ENCODE data around the gene TMC4. TPM values are rescaled to one million over a fixed set of nuclear protein-coding genes. Genes with fewer than 3 reads are reported as not detected.

The TMC4 gene
- total and polyA plus RNA-seq, 8 donors, result 29.1 to 74.0 (median 35.7) TPM

DNA sequence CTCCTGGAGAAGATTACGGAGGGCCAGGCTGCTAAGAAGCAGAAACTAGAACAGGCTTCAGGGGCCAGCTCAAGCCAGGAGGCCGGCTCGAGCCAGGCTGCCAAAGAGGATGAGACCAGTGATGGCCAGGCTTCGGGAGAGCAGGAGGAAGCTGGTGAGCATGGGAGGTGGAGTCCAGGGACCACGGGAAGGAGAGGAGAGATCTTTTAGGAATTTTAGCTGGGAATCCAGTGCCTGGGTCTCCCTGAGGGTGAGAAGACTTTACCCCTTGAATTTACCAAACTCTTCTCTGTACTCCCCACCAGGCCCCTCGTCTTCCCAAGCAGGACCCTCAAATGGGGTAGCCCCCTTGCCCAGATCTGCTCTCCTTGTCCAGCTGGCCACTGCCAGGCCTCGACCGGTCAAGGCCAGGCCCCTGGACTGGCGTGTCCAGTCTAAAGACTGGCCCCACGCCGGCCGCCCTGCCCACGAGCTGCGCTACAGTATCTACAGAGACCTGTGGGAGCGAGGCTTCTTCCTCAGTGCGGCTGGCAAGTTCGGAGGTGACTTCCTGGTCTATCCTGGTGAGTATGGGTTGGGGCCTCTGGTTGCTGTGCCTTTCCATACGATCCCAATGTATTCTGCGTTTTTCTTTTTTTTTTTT is 19.0 kb upstream of the TMC4 start:
- H3K9me3 ChIP-seq, result no peaks in the 10 kb centered on the region
- peaks cover 11 to 37% of the 10 kb centered on the region in 2 donors for H3K4me1 ChIP-seq

DNA sequence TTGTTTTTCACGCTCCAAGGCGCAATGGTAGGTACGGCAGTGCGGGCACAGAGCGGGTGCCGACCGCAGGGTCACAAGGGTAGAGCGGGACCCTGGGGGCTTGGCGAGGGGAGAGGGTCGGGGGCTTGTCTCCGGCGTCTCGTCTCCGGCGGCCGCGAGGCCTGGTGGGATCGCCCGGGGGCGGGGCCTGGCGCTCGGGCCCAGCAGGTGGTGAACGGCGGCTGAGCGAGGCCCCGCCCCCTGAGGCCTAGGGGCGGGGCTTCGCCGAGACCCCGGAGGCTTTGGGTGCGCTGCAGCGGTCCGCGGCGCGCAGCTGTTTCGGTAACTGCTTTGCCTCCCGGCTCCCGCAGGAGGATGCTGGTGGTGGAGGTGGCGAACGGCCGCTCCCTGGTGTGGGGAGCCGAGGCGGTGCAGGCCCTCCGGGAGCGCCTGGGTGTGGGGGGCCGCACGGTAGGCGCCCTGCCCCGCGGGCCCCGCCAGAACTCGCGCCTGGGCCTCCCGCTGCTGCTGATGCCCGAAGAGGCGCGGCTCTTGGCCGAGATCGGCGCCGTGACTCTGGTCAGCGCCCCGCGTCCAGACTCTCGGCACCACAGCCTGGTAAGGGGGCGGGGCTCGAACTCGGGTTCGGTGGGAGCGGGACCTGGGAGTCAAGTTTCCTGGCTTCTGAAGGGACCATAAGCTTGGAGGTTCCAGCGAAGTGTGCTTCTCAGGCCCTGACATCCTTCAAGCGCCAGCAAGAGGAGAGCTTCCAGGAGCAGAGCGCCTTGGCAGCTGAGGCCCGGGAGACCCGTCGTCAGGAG is 18.3 kb upstream of the TMC4 start, which contains the start of gene TSEN34:
Gene TSEN34, plus strand, starts transcription at position 298 of the 800 bp plus-strand sequence. Its CDS starts 57 bp downstream, at position 355.
- no peak for TF ChIP-seq CTCF (IDR thresholded peaks at IDR 0.05)
- peaks cover 11 to 38% of the 10 kb centered on the region in 2 donors for H3K4me1 ChIP-seq
- DNase-seq (peak in 3 of 4 donors; percentile 91 to 97 (median 94)), ATAC-seq (peak; percentile 56)
- H3K27me3 ChIP-seq, result no peaks in the 10 kb centered on the region
- H3K9me3 ChIP-seq, result no peaks in the 10 kb centered on the region
- peak within 1 kb of the TSS; percentile 99 for H3K27ac ChIP-seq
- peak within 1 kb of the TSS; percentile 68 to 95 for H3K4me3 ChIP-seq
- intact Hi-C loops (cut with DNase I), result no loop called here
- H3K36me3 ChIP-seq, result peaks cover 0 to 40% of the 10 kb centered on the region in 2 donors

More for the DNA sequence above, 19.0 kb upstream of the TMC4 start:
- peak overlapping the region; percentile 68 to 95 for H3K4me3 ChIP-seq
- ATAC-seq, result no peak
- DNase-seq, result peak in 1 of 4 donors; percentile 81
- peak overlapping the region; percentile 99 for H3K27ac ChIP-seq
- intact Hi-C loops (cut with DNase I), result no loop called here
- no peak for TF ChIP-seq CTCF (IDR thresholded peaks at IDR 0.05)
- peaks cover 0 to 33% of the 10 kb centered on the region in 2 donors for H3K36me3 ChIP-seq
- no peaks in the 10 kb centered on the region for H3K27me3 ChIP-seq

DNA sequence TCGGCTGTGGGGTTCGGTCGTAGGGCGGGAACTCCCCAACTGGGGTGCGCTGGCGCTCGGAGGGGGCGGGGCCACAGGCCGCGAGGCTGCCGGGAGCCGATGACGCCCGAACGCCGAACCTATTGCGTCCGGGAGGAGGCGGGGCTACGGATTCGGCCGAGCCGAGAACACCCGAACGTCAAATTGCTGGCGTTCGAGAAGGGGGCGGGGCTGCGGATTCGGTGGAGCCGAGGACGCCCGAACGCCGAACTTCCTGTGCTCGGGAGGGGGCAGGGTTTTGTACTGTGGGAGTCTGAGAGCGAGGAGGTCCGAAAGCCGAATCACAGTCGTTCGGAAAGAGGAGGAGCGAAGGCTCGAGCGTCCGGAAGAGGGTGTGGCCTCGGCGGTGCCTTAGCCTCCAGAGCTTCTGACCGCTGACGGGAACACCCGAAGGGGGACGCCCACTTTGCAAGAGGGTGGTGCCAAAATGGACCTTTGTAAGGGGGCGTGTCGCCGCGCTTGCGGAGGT is 17.6 kb upstream of the TMC4 start:
- no peaks in the 10 kb centered on the region for H3K27me3 ChIP-seq
- DNase-seq (peak; percentile 99 to 100 (median 100)), ATAC-seq (peak; percentile 76)
- H3K9me3 ChIP-seq, result no peaks in the 10 kb centered on the region
- peaks cover 0 to 46% of the 10 kb centered on the region in 2 donors for H3K36me3 ChIP-seq
- H3K4me1 ChIP-seq, result peaks cover 11 to 38% of the 10 kb centered on the region in 2 donors
- H3K4me3 ChIP-seq, result peak overlapping the region; percentile 68 to 95
- peak overlapping the region; percentile 99 for H3K27ac ChIP-seq
- intact Hi-C loops (cut with DNase I), result no loop called here
- TF ChIP-seq CTCF (IDR thresholded peaks at IDR 0.05), result no peak

GRCh38 chr19:54189735-54190502 is 17.0 kb upstream of the TMC4 start:
- DNase-seq (peak; percentile 99 to 100 (median 100)), ATAC-seq (peak; percentile 75)
- Histone ChIP-seq H3K9me3 (no peaks in the 10 kb centered on the region), H3K27ac (peak overlapping the region; percentile 99), H3K36me3 (peaks cover 0 to 45% of the 10 kb centered on the region in 2 donors), H3K4me3 (peak overlapping the region; percentile 68 to 95), H3K27me3 (no peaks in the 10 kb centered on the region), H3K4me1 (peaks cover 11 to 38% of the 10 kb centered on the region in 2 donors)
- intact Hi-C loops (cut with DNase I), result no loop called here
- no peak for TF ChIP-seq CTCF (IDR thresholded peaks at IDR 0.05)

Data from left lung (tissue), 10 donors.